Stimulated activated CD8-positive, alpha-beta memory T cell treated with anti-CD3 and anti-CD28 coated beads, Interleukin-12 subunit alpha, Interleukin-12 subunit beta, amount 100 ng/mL, for 24 hours (primary cell): ENCODE results near the gene AKNAD1.
"Not testable (repeated sequence)": the region's sequence is repeated elsewhere in the genome, so short reads cannot be mapped to it uniquely, and the experiment has no call there.

Experiments used
- DNase-seq: peaks from one replicate; pipeline ENCODE4 v3.0.0-alpha.2; 2020; ENCODE audit errors: extremely low read depth

Gene AKNAD1

GRCh38 chr1:108785880-108786279 lies 71.0 kb downstream of the AKNAD1 start:
- DNase-seq, result no peak

GRCh38 chr1:108785264-108785663 lies 71.6 kb downstream of the AKNAD1 start:
- no peak for DNase-seq

GRCh38 chr1:108781575-108781944 lies 75.3 kb downstream of the AKNAD1 start:
- DNase-seq, result not testable (repeated sequence)

GRCh38 chr1:108780937-108781574 lies 75.8 kb downstream of the AKNAD1 start:
- DNase-seq, result no peak

- DNase-seq, result no peak
These were observed 77.4 kb downstream of the AKNAD1 start for GRCh38 chr1:108779455-108779854.

- no peak for DNase-seq
These were observed 79.1 kb downstream of the AKNAD1 start for GRCh38 chr1:108777839-108778238.

- DNase-seq, result no peak
These were observed 89.2 kb downstream of the AKNAD1 start for GRCh38 chr1:108767708-108768107.

GRCh38 chr1:108767115-108767514 lies 89.8 kb downstream of the AKNAD1 start:
- no peak for DNase-seq
